GM19467 (cell line): ENCODE measurements around the gene ANKRD45.
"Not testable (repeated sequence)": the region's sequence is repeated elsewhere in the genome, so short reads cannot be mapped to it uniquely, and the experiment has no call there.

Experiments
- ATAC-seq: cut with Tn5 transposase; IDR thresholded peaks from one replicate; pipeline ENCODE4 v1.9.1; 2021; ENCODE audit warnings: mild to moderate bottlenecking, moderate library complexity; ENCODE audit not compliant: unreplicated experiment

Gene ANKRD45

DNA sequence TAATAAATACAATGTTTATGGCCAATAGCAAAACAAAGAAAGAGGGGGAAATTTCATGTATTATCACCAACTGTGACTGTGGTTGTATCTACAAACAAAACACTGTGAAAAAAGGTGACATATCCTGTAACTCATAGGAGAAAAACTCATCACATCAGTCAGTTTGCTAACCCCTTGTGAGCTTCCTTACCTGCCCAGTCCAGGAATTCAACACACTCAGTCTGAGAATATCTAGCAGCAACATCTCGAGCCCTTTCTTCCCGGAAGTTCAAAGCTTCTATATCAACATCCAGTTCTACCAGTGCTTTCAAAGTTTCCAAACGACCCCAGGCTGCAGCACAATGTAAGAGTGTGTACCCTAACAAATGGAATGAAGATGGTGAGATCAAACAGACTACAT, 23.0 kb downstream of the ANKRD45 start:
- no peak for ATAC-seq

DNA sequence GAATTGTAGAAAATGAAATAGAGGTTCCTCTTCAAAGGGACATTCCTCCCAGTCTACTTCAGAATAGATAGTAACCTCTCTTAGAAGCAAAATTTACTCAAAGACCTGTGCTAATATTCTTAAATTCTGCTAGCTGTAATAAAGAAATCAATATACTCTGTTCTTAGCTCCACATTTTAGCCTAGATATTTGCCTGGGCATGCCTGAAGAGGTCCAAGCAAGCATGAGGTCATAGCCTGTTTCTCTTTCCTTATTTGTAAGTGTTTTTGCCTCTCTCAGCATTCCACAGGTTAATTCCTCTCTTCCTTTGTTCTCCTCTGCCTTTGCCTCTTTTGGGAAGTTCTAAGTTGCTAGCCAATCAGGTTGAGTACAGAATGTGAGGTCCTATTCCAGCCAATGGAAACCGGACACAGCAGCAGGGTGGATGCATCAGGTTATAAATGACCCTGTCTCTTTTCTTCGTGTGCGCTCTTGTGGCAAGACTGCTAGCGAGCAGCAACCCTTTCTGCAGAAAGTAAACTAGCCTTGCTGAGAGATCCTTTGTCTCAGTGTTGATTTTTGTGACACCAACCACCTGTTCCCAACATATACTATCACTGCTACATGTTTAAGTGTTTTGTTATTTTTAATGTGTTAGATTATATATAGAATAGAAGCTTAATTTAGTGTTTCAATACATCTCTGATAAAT, 27.1 kb downstream of the ANKRD45 start:
- not testable (repeated sequence) for ATAC-seq

DNA sequence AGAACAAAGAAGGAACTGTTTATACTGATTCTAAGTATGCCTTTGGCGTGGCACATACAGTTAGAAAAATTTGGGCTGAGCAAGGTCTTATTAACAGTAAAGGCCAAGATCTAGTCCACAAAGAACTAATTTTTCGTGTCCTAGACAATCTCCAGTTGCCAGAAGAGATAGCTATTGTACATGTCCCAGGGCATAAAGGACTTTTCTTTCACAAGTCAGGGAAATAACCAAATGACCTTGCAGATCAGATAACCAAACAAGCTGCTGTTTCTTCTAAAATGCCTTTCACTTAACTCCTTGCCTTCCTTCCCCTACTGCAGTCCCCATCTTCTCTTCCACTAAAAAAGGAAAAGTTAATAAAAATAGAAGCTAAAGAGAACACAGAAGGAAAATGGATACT, 30.5 kb downstream of the ANKRD45 start:
- no peak for ATAC-seq

DNA sequence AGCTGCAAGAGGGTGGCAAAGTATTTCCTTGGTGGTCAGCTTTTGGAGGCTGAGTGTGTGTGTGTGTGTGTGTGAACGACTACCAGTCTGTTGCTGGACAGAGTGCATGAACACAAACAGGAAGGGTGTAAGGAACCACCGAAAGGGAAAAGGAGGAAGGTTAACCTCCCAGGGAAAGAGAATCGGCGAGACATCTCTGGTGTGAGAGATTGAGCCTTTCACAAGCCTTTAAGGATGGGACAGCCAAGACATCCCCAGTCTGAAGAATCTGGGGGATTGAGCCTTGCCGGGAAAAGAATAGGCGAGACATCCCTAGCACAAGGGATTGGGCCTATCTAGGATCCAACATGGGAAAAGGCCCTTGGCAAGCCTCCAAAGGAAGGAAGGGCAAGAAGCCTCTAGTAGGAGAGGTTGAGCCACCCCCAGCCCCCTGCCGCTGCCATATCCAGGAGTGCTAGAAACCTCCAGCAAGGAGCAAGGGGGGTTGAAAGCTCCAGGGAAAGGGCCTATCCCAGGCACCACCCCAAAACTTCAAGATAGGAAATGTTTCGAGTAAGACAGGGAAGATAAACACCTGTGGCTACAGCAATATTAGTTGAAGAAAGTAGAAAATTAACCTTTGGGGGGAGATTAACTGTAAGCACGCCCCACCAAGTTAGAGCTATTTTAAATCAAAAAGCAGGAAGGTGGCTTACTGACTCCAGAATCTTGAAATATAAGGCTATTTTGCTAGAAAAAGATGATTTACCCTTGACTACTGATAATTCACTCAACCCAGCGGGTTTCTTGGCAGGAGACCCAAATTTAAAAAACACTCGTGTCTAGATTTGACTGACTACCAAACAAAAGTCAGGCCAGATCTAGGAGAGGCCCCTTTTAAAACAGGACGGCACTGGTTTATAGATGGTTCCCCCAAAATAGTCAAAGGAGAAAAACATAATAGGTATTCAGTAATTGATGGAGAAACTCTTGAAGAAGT, 31.3 kb downstream of the ANKRD45 start:
- ATAC-seq: no peak

DNA sequence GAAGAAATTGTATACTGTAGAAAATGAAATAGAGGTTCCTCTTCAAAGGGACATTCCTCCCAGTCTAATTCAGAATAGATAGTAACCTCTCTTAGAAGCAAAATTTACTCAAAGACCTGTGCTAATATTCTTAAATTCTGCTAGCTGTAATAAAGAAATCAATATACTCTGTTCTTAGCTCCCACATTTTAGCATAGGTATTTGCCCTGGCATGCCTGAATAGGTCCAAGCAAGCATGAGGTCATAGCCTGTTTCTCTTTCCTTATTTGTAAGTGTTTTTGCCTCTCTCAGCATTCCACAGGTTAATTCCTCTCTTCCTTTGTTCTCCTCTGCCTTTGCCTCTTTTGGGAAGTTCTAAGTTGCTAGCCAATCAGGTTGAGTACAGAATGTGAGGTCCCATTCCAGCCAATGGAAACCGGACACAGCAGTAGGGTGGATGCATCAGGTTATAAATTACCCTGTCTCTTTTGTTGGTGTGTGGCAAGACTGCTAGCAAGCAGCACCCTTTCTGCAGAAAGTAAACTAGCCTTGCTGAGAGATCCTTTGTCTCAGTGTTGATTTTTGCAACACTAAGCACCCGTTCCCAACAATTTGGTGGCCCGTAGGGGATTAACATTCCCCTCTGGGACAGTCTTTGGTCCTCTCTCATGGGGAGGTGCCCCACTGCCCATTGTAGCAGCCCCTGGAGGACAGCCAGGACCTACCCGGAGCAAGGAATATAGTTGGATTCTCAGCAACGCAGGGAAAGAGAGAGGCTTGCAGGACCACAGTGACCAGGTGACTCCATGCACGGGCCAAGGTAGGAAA, 32.2 kb downstream of the ANKRD45 start:
- ATAC-seq: not testable (repeated sequence)

DNA sequence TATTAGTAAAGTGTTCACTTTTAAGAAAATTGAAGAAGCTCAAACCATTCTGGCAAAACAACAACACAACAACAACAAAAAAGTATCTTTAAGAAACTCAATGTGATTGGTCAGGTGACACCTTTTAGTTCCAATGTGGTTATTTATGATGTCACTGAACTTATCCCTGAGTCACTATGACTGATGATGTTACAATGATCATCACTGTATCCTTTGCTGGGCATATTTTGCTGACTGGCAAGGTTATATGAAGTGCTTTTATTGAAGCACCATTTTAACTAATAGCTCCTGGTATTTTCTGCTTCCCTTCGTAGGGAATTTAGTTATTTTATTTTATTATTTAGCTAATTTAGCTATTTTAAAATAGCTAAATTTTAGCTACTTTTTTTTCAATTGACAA, 34.5 kb downstream of the ANKRD45 start, which contains the start of gene TEX50:
Gene TEX50 (plus strand): TSS at position 223 of the 400 bp plus-strand sequence. CDS start 184 bp downstream, outside the sequence.
- ATAC-seq: no peak

DNA sequence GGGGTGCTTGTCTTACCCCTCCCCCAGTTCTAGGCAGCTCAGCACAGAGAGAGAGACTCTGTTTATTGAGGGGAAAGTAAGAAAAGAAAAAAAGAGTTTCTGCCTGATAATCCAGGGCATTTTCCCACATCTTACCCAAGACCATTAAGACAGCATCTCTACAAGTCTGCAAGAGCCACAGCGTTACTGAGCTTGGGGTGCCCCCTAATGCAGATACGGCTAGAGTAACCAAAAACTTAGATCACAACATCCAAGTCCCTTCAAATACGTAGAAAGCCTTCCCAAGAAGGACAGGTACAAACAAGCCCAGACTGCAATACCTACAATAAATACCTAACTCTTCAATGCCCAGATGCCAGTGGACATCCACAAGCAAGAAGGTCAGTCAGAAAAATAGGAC, 40.8 kb downstream of the ANKRD45 start:
- ATAC-seq: no peak

DNA sequence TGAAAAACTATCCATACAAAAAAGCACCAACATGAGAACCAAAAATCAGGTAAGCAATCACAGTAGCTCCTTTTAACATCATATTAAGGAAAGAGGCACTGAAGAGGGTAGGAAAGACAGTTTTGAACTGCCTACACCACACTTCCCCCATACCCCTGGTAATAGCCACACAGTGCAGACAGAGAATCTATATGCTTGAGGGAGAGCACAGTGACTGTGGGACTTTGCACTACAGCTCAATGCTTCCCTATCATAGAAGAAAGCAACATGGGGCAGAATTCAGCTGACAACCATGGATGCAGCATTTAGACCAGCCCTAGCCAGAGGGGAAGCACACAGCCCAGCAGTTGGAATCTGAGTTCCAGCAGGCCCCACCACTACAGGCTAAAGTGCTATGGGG, 42.4 kb downstream of the ANKRD45 start:
- ATAC-seq: no peak

DNA sequence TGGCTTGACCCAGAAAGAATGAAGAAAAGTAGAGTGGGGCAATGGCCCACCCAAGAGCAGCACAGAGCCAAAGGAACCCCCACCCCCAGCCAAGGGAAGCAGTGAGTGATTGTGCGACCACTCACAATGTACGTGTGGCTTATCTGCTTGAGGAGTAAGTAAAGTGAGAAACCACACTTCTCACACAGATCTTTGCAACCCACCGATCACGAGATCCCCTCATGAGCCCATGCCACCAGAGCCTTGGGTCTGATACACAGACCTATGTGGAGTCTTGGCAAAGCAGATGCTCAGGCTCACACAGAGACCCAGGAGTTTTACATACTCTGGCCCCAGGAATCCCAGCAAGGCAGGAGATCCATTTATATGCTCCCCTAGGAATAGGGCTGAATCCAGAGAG, 52.8 kb downstream of the ANKRD45 start:
- no peak for ATAC-seq

DNA sequence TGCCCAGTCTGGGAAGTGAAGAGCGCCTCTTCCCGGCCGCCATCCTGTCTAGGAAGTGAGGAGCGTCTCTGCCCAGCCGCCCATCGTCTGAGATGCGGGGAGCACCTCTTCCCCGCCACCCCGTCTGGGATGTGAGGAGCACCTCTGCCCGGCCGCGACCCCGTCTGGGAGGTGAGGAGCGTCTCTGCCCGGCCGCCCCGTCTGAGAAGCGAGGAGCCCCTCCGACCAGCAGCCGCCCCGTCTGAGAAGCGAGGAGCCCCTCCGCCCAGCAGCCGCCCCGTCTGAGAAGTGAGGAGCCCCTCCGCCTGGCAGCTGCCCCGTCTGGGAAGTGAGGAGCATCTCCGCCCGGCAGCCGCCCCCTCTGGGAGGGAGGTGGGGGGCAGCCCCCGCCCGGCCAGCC, 56.6 kb downstream of the ANKRD45 start:
- ATAC-seq: not testable (repeated sequence)

DNA sequence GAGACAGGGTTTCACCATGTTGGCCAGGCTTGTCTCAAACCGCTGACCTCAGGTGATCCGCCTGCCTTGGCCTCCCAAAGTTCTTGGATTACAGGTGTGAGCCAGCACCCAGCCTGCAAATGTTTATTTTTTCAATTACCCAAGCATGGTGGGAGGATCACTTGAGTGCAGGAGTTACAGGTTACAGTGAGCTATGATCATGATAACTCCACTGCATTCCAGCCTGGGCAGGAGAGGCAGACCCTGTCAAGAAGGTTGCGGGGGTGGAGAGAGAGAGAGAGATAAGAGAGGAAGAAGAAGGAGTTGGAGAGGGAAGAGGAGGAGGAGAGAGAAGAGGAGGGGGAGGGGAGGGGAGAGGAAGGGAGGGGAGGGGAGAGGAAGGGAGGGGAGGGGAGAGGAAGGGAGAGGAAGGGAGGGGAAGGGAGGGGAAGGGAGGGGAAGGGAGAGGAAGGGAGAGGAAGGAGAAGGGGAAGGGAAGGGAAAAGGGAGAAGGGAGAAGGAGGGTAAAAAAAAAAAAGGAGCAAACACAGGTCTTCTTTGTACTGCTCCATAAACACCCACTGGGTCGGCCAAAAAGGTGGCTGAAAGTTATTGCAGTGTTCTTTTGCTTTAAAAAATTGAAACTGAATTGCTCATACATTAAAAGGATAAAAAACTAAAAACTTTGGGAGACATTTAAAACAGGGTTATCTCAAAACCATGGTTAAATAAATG, 61.0 kb downstream of the ANKRD45 start:
- no peak for ATAC-seq

DNA sequence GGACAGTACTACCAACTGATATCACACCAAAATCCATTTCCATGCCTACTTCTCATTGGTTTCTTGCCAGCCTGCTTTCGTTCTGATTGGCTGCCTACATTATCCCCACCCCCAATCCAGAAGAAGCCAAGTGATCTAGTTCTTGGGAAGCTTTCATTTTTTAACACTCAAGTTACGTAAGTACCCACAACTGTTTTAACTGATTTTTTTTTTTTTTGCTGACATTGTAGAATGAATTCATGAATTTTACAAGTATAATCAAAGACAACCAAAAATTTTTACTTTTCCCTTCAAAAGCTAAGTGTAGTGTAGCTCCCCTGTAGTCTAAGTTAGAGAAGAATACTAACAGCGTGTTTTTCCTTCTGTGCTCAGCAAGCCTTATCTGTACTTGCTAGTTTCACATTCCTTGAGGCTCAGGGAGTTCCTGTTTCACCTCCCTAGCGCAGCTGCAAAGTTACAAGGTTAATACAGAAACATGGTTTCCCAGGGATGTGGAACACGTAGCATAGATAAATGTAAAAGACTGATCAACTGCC, 66.5 kb downstream of the ANKRD45 start, which contains the start of gene SLC9C2:
Gene SLC9C2 (minus strand): TSS at position 17 of the 536 bp plus-strand sequence. CDS start 1,296 bp downstream, outside the sequence.
- no peak for ATAC-seq

DNA sequence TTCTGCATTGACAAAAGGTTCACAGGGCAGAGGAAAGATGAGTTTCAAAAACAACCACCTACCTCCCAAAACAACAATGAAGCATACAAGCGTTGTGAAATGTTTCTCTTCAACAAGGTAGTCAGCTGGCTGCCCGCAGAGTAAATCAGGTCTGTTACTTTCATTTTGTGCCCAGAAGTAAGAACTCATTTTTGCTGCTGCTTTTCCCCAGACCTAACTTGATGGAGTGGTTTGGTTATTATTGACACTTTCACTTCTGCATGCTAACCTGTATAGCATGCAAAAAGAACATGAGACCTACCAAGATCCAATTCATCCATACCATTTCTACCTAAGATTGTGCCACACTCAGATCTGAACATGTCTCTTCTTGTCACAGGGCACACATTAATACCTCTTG, 68.1 kb downstream of the ANKRD45 start:
- ATAC-seq: no peak

DNA sequence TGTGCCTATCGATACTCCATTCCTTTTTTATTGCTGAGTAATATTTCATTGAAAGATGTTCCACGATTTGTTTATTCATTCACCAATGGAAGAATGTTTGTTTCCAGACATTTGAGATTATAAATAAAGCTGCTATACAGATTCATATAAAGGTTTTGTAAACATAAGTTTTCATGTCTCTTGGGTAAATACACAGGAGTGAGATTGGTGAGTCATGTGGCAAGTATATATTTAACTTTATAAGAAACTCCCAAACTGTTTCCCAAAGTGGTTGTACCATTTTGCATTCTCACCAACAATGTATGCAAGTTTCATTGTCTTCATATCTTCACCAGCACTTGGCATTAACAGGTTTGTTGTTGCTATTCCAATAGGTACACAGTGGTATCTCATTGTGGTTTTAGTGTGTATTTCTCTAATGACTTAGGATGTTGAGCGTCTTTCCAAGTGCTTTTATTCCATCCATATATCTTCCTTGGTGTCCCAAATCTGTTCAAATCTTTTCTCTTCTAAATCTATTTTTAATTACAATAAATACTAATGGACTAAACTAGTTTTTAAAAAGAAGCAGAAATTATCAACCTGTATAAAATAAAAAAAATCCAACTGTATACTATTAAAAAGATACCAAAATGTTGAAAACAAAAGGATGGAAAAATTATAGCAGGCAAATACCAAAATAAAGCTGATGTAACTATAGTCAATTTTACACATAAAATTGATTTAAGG, 73.4 kb downstream of the ANKRD45 start:
- no peak for ATAC-seq

DNA sequence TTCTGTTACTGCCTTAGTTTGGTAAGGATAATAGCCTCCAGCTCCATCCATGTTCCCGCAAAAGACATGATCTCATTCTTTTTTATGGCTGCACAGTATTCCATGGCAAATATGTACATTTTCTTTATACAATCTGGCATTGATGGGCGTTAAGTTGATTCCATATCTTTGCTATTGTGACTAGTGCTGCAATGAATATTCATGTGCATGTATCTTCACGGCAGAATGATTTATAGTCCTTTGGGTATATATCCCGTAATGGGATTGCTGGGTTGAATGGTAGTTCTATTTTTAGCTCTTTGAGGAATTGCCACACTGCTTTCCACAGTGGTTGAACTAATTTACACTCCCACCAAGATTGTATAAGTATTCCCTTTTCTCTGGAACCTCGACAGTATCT, 78.5 kb downstream of the ANKRD45 start:
- not testable (repeated sequence) for ATAC-seq

DNA sequence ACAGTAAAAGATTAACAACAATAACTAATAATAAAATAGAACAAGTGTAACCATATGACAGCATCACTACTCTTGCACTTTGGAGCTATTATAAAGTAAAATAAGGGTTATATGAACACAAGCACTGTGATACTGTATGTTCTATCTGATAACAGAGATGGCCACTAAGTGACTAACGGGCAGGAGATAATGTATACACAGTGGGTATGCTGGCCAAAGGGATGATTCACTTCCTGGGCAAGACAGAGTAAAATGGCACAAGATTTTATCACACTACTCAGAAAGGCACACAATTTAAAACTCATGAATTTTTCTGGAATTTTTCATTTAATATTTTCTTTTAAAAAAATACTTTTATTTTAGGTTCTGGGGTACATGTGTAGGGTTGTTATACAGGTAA, 79.1 kb downstream of the ANKRD45 start:
- no peak for ATAC-seq

DNA sequence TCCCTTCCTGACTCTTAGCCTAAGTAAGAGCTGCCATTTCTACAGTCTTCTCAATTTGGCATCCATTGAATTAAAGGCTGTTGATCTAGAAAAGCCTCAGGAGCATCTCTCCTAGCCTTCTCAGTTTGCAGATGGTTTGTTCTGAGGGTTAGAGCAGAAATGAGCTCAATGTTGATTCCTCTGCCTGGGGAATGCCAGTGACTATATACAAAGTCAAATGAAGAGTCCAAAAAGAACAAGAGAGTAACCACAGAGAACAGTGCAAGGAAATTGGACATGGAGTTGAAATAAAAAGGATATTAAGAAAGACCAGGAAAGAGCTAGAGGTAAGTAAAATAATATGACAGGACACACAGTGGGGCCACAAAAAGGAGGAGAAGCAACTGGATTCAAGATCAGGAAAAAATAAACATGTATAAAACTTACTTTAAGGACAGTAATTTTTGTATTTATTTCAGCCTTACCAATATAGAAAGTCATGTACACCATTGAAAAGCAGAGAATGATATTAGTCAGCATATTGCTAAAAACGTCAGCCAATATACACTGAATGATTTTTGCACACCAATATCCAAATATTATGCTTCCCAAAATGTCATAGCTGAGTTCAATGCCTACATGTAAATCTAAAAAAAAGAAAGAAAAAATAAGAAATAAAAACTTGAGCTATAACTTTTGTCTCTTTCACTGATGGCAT, 88.1 kb downstream of the ANKRD45 start:
- no peak for ATAC-seq

DNA sequence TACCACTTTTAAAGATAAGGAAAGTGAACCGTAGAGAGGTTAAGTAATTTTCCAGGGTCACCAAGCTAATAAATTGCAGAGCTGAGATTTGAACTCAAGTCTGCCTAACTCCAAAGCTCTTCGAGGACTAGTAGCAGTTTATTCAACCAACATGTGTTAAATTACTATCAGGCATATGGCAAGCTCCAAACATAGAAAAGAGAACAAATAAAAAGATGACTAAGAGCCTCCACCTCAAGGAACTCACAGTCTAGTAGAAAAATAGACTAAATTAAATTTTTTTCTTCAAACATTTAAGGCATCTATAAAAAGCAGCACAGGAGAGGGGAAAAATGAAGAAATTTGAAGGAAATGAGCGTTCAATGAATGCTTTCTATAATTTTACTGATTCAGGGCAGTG, 89.0 kb downstream of the ANKRD45 start:
- no peak for ATAC-seq

DNA sequence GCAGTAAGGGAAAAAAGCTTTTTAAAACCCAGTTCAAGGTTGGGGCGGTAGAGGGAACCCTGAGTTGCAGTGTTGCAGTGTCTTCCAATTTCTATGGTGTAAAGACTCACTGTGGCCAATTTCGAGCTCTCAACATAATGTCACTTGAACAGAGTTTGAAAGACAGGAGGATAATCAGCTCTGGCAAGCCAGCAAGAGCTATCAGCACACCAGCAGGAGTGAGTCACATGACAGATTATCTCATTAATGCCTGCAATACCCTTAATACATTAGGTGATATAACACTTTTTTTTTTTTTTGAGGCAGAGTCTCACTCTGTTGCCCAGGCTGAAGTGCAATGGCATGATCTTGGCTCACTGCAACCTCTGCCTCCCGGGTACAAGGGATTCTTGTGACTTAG, 89.6 kb downstream of the ANKRD45 start:
- ATAC-seq: no peak
